ENCODE results near the gene NPAS2.

NPAS2 gene

GRCh38 chr2:101023327-101024107 is 203.6 kb downstream of the NPAS2 start:
- Histone ChIP-seq H3K79me2 (ENCODE audit: control insufficient read depth, insufficient read depth, low read length, poor library complexity) (no peaks in the 10 kb centered on the region), H3K4ac (ENCODE audit: low read depth, low read length) (no peak overlapping the region), H3K4me3 (ENCODE audit: low read depth, low read length) (no peak overlapping the region), H4K8ac (ENCODE audit: low read depth, low read length) (no peak overlapping the region), H2AK5ac (ENCODE audit: low read length) (no peak overlapping the region), H2AFZ (ENCODE audit: insufficient read depth, low read length, poor library complexity) (no peak overlapping the region), H3K27me3 (ENCODE audit: insufficient read depth, low read length) (no peaks in the 10 kb centered on the region), H3K27ac (ENCODE audit: low read depth, low read length) (no peak overlapping the region), H3K9me3 (ENCODE audit: insufficient read depth, low read depth, low read length) (no peaks in the 10 kb centered on the region), H3K9ac (ENCODE audit: low read length) (no peak overlapping the region), H4K12ac (ENCODE audit: low read depth, low read length) (no peak overlapping the region), H3K23ac (ENCODE audit: low read length) (no peak overlapping the region), H3K14ac (ENCODE audit: low read length) (no peak overlapping the region), H2BK5ac (ENCODE audit: low read depth, low read length, poor library complexity) (no peak overlapping the region), H4K91ac (ENCODE audit: low read depth, low read length) (no peak overlapping the region), H3K79me1 (ENCODE audit: low read length) (no peaks in the 10 kb centered on the region), H3K4me1 (ENCODE audit: control insufficient read depth in 1 of 2, insufficient read depth in 2 of 2, low read length in 2 of 2) (peaks cover 0 to 4% of the 10 kb centered on the region in 2 experiments), H3K36me3 (ENCODE audit: control insufficient read depth in 1 of 2, insufficient read depth in 2 of 2, low read length in 2 of 2) (peaks cover 16 to 18% of the 10 kb centered on the region in 2 experiments), H2BK120ac (ENCODE audit: insufficient read depth, low read length, poor library complexity) (no peak overlapping the region), H2BK12ac (ENCODE audit: low read length) (no peak overlapping the region), H3K18ac (ENCODE audit: low read length) (no peak overlapping the region), H3K4me2 (ENCODE audit: low read length) (no peak overlapping the region)
- WGBS (ENCODE audit: extremely low coverage, insufficient coverage, insufficient read length), result no CpG with 5 or more reads among the region's 6 CpGs
- no peak for DNase-seq

- Histone ChIP-seq H4K91ac (ENCODE audit: low read depth, low read length) (no peak overlapping the region), H3K18ac (ENCODE audit: low read length) (no peak overlapping the region), H3K9ac (ENCODE audit: low read length) (no peak overlapping the region), H3K36me3 (ENCODE audit: control insufficient read depth in 1 of 2, insufficient read depth in 2 of 2, low read length in 2 of 2) (peaks cover 10 to 12% of the 10 kb centered on the region in 2 experiments), H3K79me2 (ENCODE audit: control insufficient read depth, insufficient read depth, low read length, poor library complexity) (no peaks in the 10 kb centered on the region), H3K79me1 (ENCODE audit: low read length) (no peaks in the 10 kb centered on the region), H2BK12ac (ENCODE audit: low read length) (no peak overlapping the region), H3K27ac (ENCODE audit: low read depth, low read length) (no peak overlapping the region), H3K23ac (ENCODE audit: low read length) (no peak overlapping the region), H2BK5ac (ENCODE audit: low read depth, low read length, poor library complexity) (no peak overlapping the region), H3K27me3 (ENCODE audit: insufficient read depth, low read length) (no peaks in the 10 kb centered on the region), H4K12ac (ENCODE audit: low read depth, low read length) (no peak overlapping the region), H3K4me1 (ENCODE audit: control insufficient read depth in 1 of 2, insufficient read depth in 2 of 2, low read length in 2 of 2) (peaks cover 0 to 4% of the 10 kb centered on the region in 2 experiments), H3K4ac (ENCODE audit: low read depth, low read length) (no peak overlapping the region), H2BK120ac (ENCODE audit: insufficient read depth, low read length, poor library complexity) (no peak overlapping the region), H3K4me2 (ENCODE audit: low read length) (no peak overlapping the region), H3K9me3 (ENCODE audit: insufficient read depth, low read depth, low read length) (peaks cover 2% of the 10 kb centered on the region), H4K8ac (ENCODE audit: low read depth, low read length) (no peak overlapping the region), H2AFZ (ENCODE audit: insufficient read depth, low read length, poor library complexity) (no peak overlapping the region), H2AK5ac (ENCODE audit: low read length) (no peak overlapping the region), H3K14ac (ENCODE audit: low read length) (no peak overlapping the region), H3K4me3 (ENCODE audit: low read depth, low read length) (no peak overlapping the region)
- WGBS (ENCODE audit: extremely low coverage, insufficient coverage, insufficient read length), result no CpG with 5 or more reads among the region's 6 CpGs
- DNase-seq, result no peak
These were observed 205.6 kb downstream of the NPAS2 start for GRCh38 chr2:101025561-101025960.

- Histone ChIP-seq H3K27me3 (ENCODE audit: insufficient read depth, low read length) (no peaks in the 10 kb centered on the region), H3K4me1 (ENCODE audit: control insufficient read depth in 1 of 2, insufficient read depth in 2 of 2, low read length in 2 of 2) (peaks cover 0 to 4% of the 10 kb centered on the region in 2 experiments), H3K14ac (ENCODE audit: low read length) (no peak overlapping the region), H3K4me3 (ENCODE audit: low read depth, low read length) (no peak overlapping the region), H2BK5ac (ENCODE audit: low read depth, low read length, poor library complexity) (no peak overlapping the region), H3K4me2 (ENCODE audit: low read length) (no peak overlapping the region), H3K23ac (ENCODE audit: low read length) (no peak overlapping the region), H2AFZ (ENCODE audit: insufficient read depth, low read length, poor library complexity) (no peak overlapping the region), H2AK5ac (ENCODE audit: low read length) (no peak overlapping the region), H4K8ac (ENCODE audit: low read depth, low read length) (peak overlapping the region; percentile 17), H3K27ac (ENCODE audit: low read depth, low read length) (no peak overlapping the region), H3K4ac (ENCODE audit: low read depth, low read length) (no peak overlapping the region), H2BK120ac (ENCODE audit: insufficient read depth, low read length, poor library complexity) (no peak overlapping the region), H3K36me3 (ENCODE audit: control insufficient read depth in 1 of 2, insufficient read depth in 2 of 2, low read length in 2 of 2) (peaks cover 9% of the 10 kb centered on the region in 2 experiments), H4K12ac (ENCODE audit: low read depth, low read length) (no peak overlapping the region), H3K9me3 (ENCODE audit: insufficient read depth, low read depth, low read length) (peaks cover 2% of the 10 kb centered on the region), H3K9ac (ENCODE audit: low read length) (no peak overlapping the region), H4K91ac (ENCODE audit: low read depth, low read length) (no peak overlapping the region), H3K79me2 (ENCODE audit: control insufficient read depth, insufficient read depth, low read length, poor library complexity) (no peaks in the 10 kb centered on the region), H3K79me1 (ENCODE audit: low read length) (no peaks in the 10 kb centered on the region), H2BK12ac (ENCODE audit: low read length) (no peak overlapping the region), H3K18ac (ENCODE audit: low read length) (no peak overlapping the region)
- no CpG with 5 or more reads among the region's 9 CpGs for WGBS (ENCODE audit: extremely low coverage, insufficient coverage, insufficient read length)
- DNase-seq, result no peak
These were observed 206.3 kb downstream of the NPAS2 start for GRCh38 chr2:101026253-101026701.

- no peak for DNase-seq
- no peak overlapping the region for H2BK5ac ChIP-seq (ENCODE audit: low read depth, low read length, poor library complexity)
- no peak overlapping the region for H3K4me2 ChIP-seq (ENCODE audit: low read length)
- no peaks in the 10 kb centered on the region for H3K27me3 ChIP-seq (ENCODE audit: insufficient read depth, low read length)
- peaks cover 0 to 4% of the 10 kb centered on the region in 2 experiments for H3K4me1 ChIP-seq (ENCODE audit: control insufficient read depth in 1 of 2, insufficient read depth in 2 of 2, low read length in 2 of 2)
- no peaks in the 10 kb centered on the region for H3K79me1 ChIP-seq (ENCODE audit: low read length)
- H3K4ac ChIP-seq (ENCODE audit: low read depth, low read length), result no peak overlapping the region
- no peak overlapping the region for H4K91ac ChIP-seq (ENCODE audit: low read depth, low read length)
- no peak overlapping the region for H3K4me3 ChIP-seq (ENCODE audit: low read depth, low read length)
- no peak overlapping the region for H3K27ac ChIP-seq (ENCODE audit: low read depth, low read length)
- no peak overlapping the region for H3K9ac ChIP-seq (ENCODE audit: low read length)
- peaks cover 4% of the 10 kb centered on the region in 2 experiments for H3K36me3 ChIP-seq (ENCODE audit: control insufficient read depth in 1 of 2, insufficient read depth in 2 of 2, low read length in 2 of 2)
- H3K18ac ChIP-seq (ENCODE audit: low read length), result no peak overlapping the region
- no peak overlapping the region for H2BK120ac ChIP-seq (ENCODE audit: insufficient read depth, low read length, poor library complexity)
- H4K12ac ChIP-seq (ENCODE audit: low read depth, low read length), result no peak overlapping the region
- H2AFZ ChIP-seq (ENCODE audit: insufficient read depth, low read length, poor library complexity), result no peak overlapping the region
- no CpG with 5 or more reads among the region's 15 CpGs for WGBS (ENCODE audit: extremely low coverage, insufficient coverage, insufficient read length)
- peaks cover 2% of the 10 kb centered on the region for H3K9me3 ChIP-seq (ENCODE audit: insufficient read depth, low read depth, low read length)
- no peak overlapping the region for H3K14ac ChIP-seq (ENCODE audit: low read length)
- H2BK12ac ChIP-seq (ENCODE audit: low read length), result no peak overlapping the region
- no peak overlapping the region for H2AK5ac ChIP-seq (ENCODE audit: low read length)
- no peak overlapping the region for H4K8ac ChIP-seq (ENCODE audit: low read depth, low read length)
- H3K23ac ChIP-seq (ENCODE audit: low read length), result no peak overlapping the region
- H3K79me2 ChIP-seq (ENCODE audit: control insufficient read depth, insufficient read depth, low read length, poor library complexity), result no peaks in the 10 kb centered on the region
These were observed 207.1 kb downstream of the NPAS2 start for GRCh38 chr2:101026923-101027469.
